GM12891 (cell line): Measurements from ENCODE around the gene LHB.

Source experiments
- POLR2A ChIP-seq: IDR thresholded peaks from 2 replicates; pipeline ENCODE4 v1.6.1; 2011; ENCODE audit warnings: low read depth, low read length, control low read depth
- POLR2AphosphoS5 ChIP-seq: IDR thresholded peaks from 2 replicates; pipeline ENCODE4 v1.6.1; 2011; ENCODE audit warnings: low read depth, low read length, control low read depth
- POU2F2 ChIP-seq: IDR thresholded peaks from 2 replicates; pipeline ENCODE4 v1.6.1; 2011; ENCODE audit warnings: low read depth, mild to moderate bottlenecking, control low read depth, low read length, moderate library complexity
- TAF1 ChIP-seq: IDR thresholded peaks from 2 replicates; pipeline ENCODE4 v1.6.1; 2011; ENCODE audit warnings: low read depth, low read length, control low read depth

DNA sequence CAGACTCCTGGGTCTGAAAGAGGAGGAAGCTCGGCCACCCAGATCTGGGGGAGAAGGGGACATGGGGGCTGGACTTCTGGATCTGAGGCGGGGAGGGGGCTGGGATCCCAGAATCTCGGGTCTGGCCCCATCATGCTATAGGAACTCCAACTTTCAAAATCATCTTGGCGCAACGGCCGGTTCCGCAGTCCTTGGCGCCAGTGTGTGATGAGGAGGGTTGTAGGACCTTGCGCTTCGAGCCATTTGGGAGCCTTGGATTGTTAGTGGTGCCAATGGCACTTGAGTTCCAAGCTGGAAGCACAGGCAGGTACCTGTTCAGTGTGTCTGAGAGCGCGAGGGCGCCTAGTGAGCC lies 22.9 kb downstream of the LHB start:
- TF ChIP-seq POLR2A (no peak), POLR2AphosphoS5 (no peak), TAF1 (no peak), POU2F2 (no peak)
